GM18505 (cell line): ENCODE results near the gene CCDC63.

Experiments
- ATAC-seq: cut with Tn5 transposase; IDR thresholded peaks from one replicate; pipeline ENCODE4 v1.9.1; 2021; ENCODE audit not compliant: unreplicated experiment
- POLR2A ChIP-seq: IDR thresholded peaks from 4 replicates; pipeline ENCODE4 v1.6.1; 2011; ENCODE audit warnings: borderline replicate concordance; ENCODE audit not compliant: insufficient read depth, insufficient read length; ENCODE audit errors: extremely low read depth

Gene CCDC63

DNA sequence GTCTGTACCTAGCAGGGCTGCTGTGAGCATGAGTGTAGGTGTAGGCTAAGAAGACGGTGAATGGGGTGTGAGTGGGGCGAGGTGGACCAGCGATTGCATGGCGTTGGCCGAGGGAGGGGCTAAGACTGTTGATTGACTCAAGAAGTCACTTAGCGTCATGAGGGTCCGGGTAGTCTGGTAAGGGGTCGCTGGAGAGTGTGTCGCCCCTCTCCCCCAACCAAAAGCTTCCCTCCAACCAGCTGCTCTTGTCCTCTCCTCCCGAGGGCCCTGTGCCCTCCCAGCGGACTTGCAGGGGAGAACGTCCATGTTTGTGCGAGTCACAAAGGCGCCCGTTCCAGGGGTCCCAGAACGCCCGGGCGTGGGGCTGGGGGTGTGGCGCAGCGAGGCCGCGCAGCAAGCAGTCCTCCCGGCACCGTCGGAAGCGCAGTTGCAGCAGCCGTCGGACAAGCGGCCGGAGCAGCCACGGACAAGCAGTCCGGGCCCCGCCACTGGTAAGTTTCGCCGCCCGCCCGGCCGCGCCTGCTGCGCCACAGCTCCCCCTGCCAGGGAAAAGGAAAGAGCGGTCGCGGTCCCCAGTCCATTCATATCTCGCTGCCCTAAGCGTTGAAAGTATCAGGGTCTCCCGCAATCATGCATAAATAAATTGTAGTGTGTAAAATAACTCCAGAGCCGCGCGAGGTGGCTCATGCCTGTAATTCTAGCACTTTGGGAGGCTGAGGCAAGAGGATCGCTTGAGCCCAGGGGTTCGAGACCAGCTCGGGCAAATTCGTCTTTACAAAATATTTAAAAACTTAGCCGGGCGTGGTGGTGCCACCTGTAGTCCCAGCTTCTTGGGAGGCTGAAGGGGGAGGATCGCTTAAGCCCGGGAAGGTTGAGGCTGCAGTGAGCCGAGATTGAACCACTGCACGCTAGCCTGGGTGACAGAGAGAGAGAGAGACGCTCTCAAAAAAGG, at the start of gene CCDC63:
CCDC63 (plus strand) TSS at position 373 of the 952 bp plus-strand sequence. CDS start 5,968 bp downstream, outside the sequence.
- no peak for ATAC-seq
- TF ChIP-seq POLR2A, result no peak

DNA sequence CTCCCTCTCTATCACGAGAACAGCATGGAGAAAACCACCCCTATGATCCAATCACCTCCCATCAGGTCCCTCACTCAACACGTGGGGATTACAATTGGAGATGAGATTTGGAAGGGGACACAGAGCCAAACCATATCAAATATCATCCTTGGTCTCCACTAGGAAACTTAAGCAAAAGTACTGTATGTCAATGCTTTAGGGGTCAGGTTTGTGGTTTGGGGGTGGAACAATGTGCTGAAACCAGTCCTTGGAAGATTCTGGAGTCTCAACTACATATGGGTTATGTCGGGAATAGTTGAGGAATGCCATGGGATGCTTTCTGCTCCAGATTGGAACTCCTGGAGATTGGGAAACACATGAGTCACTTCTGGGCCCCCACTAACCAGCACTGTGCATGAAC, 48.3 kb upstream of the CCDC63 start:
- no peak for ATAC-seq
- no peak for TF ChIP-seq POLR2A

- TF ChIP-seq POLR2A, result no peak
- no peak for ATAC-seq
Observed at GRCh38 chr12:110802489-110802888, 44.3 kb upstream of the CCDC63 start.

GRCh38 chr12:110804406-110804805, 42.4 kb upstream of the CCDC63 start:
- TF ChIP-seq POLR2A, result no peak
- ATAC-seq, result no peak

DNA sequence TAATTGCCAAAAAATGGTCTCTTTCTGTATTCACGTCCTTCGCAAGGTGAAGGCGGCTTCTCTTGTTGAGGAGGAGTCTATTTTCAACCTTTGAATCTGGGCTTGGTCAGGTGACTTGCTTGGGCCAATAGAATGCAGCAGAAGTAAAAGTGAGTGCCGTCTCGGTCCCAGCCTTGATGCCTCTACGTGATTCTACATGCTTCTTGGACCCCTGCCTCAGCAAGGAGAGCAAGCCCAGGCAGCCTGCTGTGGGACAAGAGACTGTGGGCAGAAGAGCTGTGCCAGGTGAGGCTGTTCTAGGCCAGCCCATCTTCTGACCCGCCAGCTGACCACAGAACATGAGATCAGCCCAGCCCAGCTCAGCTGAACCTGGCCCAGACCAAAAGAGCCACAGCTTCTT, 39.1 kb upstream of the CCDC63 start:
- no peak for TF ChIP-seq POLR2A
- ATAC-seq, result no peak

GRCh38 chr12:110809149-110809548, 37.6 kb upstream of the CCDC63 start:
- no peak for TF ChIP-seq POLR2A
- no peak for ATAC-seq

- no peak for ATAC-seq
- no peak for TF ChIP-seq POLR2A
Observed at GRCh38 chr12:110811972-110812371, 34.8 kb upstream of the CCDC63 start.

DNA sequence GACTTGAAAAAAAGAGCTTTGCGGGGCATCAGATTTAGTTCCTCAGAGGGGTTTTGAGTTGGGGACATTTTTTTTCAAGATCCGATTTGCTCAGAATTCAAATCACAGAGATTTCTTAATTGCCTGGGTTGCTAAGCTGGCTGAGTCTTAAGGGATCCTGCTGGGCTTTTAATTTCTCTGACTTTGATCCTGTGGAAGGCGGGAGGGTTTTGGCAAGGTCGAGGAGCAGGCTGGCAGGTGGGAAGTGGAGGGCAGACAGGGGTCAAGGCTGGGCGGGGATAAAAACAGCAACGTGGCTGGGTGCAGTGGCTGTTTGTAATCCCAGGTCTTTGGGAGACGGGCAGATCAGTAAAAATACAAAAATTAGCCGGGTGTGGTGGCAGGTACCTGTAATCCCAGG, 33.5 kb upstream of the CCDC63 start:
- no peak for ATAC-seq
- no peak for TF ChIP-seq POLR2A

- TF ChIP-seq POLR2A, result no peak
- ATAC-seq, result no peak
Observed at GRCh38 chr12:110813756-110814155, 33.0 kb upstream of the CCDC63 start.

DNA sequence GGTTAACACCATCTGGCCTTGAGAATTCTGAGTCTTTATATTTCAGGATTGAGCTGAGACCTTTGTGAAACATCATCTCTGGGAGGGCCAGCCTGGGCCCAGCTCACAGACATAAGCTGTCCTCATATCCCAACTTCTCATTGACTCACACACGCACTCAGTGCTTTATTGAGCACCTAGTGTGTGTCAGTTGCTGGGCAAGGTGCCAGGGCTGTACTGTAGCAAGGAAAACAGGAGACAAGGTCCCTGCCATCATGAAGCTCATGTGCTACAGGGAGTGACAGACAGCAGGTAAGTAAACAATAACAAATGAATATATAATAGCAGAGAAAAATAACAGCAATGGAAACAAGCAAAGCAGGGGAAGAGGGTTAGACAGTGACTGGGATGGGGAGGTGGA, 30.5 kb upstream of the CCDC63 start:
- ATAC-seq, result no peak
- TF ChIP-seq POLR2A, result no peak

GRCh38 chr12:110816779-110817178, 30.0 kb upstream of the CCDC63 start:
- no peak for ATAC-seq
- no peak for TF ChIP-seq POLR2A

DNA sequence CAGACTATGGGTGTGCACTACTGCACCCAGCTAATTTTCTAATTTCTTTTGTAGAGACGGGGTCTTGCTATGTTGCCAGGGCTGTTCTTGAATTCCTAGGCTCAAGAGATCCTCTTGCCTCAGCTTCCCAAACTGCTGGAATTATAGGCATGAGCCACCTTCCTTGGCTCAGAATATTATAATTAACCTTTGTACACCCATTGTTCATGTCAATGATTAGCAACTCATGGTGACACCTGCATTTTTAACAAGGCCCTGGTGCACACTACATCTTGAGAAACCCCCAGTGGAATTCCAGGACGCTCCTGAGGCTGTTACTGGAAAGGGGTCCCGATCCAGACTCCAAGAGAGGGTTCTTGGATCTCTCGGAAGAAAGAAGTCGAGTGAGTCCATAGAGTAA, 28.3 kb upstream of the CCDC63 start:
- no peak for ATAC-seq
- TF ChIP-seq POLR2A, result no peak

GRCh38 chr12:110819150-110819549, 27.6 kb upstream of the CCDC63 start:
- ATAC-seq, result no peak
- TF ChIP-seq POLR2A, result no peak

DNA sequence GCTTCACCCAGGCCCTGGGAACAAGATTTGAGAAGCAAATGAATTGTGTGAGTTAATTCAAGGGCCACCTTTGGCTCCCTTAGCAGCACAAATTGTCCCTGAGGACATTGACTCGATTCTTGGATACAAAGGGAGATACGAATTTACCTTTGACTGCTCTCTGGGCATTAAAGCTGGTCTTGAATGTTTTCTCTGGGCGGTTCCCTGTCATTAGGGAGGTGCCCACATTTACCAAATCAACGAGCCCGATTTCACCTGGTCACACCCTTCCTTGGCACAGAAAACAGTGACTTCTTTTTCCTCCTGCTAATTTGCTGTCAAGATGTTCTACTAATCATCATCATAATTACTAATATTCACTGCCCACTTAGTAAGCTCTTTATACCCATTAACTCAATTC, 27.1 kb upstream of the CCDC63 start:
- ATAC-seq, result no peak
- no peak for TF ChIP-seq POLR2A
